ENCODE measurements around the gene WDR37. TPM values are rescaled to one million over a fixed set of nuclear protein-coding genes. Genes with fewer than 3 reads are reported as not detected.
"Not testable (repeated sequence)": the region's sequence is repeated elsewhere in the genome, so short reads cannot be mapped to it uniquely, and the experiment has no call there.

The WDR37 gene
- total RNA-seq, 1 donor from 2014 or later, result 14.6 TPM

DNA sequence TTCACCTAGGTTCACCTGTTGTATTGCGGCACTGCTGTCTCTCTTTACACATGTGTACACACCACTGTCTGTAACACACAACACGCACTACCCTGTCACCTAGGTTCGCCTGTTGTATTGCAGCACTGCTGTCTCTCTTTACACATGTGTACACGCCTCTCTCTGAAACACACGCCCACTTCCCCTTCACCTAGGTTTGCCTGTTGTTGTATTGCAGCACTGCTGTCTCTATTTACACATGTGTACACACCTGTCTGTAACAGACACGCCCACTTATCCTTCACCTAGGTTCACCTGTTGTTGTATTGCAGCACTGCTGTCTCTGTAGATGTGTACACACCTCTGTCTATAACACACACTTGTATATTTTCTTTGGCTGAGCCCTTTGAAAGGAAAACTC, 51.5 kb downstream of the WDR37 start:
- DNase-seq, result no peak

- peak; percentile 80 for DNase-seq
Observed at GRCh38 chr10:1109795-1110673, 53.8 kb downstream of the WDR37 start.

DNA sequence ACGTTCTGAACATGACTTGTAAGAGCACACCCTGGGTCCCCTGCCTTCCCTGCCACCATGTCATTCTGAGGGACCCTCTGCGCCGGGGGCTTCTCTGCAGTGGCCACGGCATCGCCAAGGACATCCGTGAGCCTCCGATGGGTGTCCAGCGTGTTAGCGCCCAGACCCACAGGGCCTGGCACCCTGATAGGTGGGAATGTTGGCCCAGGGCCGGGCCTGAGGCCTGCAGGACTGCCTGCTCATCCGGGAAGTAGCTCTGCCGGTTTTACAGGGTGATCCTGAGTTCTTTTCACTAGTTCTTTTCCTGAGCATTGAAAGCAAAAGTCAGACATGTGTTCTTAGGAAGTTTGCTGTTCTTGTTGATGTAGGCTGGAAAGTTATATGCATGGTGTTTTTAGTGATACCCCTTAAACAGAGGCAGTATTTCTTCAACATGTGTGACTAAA, 54.5 kb downstream of the WDR37 start:
- DNase-seq, result no peak

GRCh38 chr10:1114315-1114714, 58.1 kb downstream of the WDR37 start:
- no peak for DNase-seq

DNA sequence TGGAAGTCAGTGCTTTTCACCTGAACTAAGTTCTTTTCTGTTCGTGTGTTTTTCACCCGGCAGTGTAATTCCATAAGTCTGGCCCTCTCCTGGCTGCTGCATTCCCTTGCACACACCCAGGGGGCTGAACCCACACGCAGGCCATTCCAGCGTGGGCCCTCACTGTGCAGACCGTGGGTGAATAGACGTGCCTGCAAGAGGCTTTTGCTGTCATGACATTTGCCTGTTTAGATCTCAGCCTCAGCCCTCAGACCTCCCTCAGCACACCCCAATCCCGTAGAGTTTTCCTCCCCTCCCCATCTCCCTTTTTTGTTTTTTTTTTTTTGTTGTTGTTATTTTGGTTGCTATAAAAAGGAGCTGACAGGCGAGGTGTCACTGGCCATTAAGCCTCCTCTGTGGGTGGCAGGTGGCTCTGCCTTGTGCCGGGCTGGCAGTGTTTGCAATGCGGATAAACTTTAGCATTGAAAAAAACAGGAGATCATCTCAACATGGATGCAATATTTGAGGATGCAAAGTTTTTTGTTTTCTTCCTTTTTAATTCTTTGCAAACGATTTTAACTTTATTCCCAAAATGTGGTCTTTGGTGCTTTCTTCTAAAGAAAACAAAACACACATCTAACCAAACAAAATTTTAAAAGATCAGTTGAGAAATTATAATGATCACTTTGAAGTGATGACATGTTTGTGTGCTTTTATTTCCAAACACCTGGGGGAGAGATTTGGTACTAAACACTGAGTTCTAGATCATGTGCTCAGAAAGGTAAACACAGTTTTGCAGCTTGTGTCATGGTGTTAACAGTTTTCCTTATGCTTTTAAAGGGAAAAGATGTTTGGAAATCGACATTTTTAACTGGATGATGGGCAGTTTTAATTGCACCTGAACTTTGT, 58.8 kb downstream of the WDR37 start:
- DNase-seq, result no peak

GRCh38 chr10:1115607-1115955, 59.4 kb downstream of the WDR37 start:
- no peak for DNase-seq

DNA sequence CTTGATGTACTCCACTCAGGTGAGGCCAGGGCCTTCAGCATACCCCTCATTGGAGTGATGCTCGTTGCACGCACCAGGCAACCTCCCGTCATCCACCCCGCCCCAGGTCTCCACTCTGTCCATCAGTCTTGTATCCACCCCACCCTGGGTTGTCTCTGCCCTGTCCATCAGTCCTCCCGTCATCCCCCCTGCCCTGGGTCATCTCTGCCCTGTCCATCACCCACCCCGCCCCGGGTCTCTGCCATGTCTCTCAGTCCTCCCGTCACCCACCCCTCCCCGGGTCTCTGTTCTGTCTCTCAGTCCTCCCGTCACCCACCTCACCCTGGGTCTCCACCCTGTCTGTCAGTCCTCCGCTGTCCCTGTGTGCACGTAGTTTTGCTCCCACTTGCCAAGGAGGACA, 59.9 kb downstream of the WDR37 start:
- no peak for DNase-seq

DNA sequence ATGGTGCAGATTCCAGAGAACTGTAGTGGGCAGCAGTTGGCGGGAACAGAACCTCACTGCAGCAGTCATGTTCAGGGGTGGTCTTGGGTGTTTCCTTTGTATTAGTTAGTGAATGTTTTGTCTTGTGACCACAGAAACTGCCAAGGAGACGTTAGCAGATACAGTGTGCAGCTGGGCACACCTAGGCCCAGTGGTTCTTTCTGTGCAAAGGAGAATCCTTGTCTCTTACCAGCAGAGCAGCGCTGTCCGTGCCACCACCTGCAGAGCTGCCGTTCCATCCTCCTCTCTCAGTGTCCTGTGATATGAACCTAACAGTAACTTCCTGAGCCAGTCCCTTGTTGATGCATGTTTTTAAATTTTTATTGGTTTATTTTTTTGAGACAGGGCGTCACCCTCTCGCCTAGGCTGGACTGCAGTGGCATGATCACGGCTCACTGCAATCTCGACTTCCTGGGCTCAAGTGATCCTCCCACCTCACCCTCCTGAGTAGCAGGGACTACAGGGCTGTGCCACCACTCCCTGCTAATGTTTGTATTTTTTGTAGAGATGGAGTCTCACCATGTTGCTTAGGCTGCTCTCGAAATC, 60.6 kb downstream of the WDR37 start:
- no peak for DNase-seq

- DNase-seq, result no peak
Observed at GRCh38 chr10:1117651-1118050, 61.5 kb downstream of the WDR37 start.

DNA sequence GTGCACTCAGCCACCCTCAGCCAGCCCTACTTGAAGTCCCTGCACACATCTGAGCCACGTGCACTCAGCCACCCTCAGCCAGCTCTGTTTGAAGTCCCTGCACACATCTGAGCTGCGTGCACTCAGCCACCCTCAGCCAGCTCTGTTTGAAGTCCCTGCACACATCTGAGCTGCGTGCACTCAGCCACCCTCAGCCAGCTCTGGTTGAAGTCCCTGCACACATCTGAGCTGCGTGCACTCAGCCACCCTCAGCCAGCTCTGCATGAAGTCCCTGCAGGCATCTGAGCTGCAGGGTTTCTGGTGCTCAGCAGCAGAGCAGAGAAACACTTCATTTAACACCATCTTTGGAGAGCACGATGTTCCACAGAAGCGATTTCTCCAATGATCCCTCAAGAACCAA, 62.1 kb downstream of the WDR37 start:
- not testable (repeated sequence) for DNase-seq

DNA sequence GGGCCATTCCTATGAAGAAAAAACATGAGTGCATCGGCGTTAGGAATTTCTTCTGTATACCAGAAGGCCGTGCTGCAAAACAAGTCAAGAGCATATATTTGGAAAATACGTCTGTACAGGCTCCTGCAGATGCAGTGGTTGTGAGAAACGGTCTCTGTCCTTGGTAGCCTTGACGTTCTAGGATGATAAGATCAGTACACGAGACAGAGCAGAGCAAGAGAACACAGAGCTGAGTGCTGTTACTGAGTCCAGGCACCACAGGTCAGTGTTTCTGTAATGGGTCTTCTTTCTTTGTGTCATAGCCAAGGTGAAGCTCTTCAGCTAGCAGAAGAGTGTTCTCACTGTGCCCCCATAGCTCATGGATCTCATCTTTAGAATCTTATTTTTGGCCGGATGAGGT, 62.8 kb downstream of the WDR37 start:
- DNase-seq, result no peak

DNA sequence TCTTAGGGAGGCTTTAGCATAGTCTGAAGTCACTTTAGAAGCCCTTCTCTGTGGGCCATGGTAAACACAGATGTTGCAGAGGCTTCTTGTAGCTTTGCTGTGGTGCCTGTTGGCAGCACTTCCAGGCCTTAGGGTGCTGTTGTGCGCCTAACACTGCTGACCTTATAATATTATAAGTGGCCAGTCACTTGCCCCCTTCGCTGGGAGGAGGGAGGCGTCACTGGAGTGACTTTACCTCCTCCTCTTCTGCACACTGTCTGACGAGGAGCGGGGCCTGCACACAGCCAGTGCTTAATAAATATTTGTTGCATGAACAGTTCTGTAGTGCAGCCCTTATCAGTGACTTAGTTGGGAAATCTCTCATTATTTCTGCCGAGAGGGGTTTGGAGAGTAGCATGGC, 63.3 kb downstream of the WDR37 start:
- no peak for DNase-seq

GRCh38 chr10:1120306-1120705, 64.1 kb downstream of the WDR37 start:
- DNase-seq, result no peak

- DNase-seq, result peak; percentile 10
Observed at GRCh38 chr10:1120801-1121211, 64.6 kb downstream of the WDR37 start.

- no peak for DNase-seq
Observed at GRCh38 chr10:1121271-1121970, 65.2 kb downstream of the WDR37 start.

- DNase-seq, result no peak
Observed at GRCh38 chr10:1122349-1122748, 66.2 kb downstream of the WDR37 start.

DNA sequence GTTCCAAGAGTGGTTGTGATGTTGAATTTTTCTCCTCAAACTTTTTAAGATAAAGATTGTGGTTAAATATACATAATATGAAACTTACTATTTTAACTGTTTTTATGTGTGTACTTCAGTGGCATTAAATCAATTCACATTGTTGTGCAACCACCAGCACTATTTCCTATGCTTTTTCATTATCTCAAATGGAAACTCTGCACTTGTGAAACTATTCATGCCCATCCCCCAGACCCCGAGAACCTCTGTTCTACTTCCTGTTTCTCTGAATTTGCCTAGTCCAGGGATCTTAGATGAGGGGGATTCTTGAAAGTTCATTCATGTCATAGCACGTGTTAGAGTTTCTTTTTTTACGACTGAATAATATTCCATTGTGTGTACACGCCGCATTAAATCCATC, 67.0 kb downstream of the WDR37 start:
- DNase-seq, result no peak

DNA sequence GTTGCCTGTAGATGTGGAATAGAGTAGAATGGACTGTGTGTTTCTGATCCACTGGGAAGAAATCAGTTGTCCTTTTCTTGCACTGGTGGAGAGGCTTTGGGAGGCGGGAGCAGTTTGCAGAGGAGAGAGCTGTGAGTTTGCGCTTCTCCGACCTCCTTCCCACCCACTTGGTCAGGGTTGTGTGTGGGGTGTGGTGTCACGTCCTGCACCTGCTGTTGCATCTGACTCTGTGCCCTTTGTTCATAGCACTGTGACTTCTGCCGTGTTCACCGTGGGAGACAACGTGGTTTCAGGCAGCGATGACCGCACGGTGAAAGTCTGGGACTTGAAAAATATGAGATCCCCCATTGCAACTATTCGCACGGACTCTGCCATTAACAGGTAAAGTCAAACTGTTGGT, 67.8 kb downstream of the WDR37 start:
- no peak for DNase-seq

DNA sequence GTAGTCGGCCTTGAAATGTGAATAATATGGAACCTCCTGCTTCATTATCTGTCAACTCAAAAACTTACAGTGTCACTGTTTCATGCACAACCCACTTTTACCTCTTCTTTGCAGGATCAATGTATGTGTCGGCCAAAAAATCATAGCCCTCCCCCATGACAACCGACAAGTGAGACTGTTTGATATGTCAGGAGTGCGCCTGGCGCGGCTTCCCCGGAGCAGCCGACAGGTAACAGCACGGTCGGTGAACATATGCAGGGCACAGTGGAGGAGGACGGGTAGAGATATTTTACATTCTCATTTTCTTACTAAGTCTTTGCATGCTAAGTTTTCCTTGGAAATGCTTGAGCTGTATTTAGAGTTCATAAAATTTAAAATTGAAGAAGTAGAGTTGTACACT, 68.6 kb downstream of the WDR37 start:
- no peak for DNase-seq

DNA sequence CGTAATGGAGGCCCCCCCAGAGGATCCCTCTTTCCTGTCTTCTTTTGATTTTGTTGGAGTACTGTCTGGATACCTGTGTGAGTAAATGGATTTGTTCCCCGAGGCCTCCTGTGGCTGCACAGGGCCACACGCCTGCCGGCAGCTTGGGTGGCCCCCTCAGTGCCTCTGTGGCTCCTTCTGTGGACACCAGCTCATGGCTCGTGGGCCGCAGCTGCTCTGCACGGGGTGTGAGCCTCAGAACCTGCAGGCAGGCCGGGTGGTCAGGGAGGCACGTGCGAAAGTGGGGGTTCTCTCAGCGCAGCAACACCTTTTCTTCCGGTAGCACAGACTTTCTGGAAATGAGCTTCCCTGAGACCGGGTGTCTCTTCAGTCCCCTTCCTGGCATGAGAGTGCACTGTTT, 70.3 kb downstream of the WDR37 start:
- no peak for DNase-seq

- DNase-seq, result no peak
Observed at GRCh38 chr10:1127629-1128028, 71.4 kb downstream of the WDR37 start.

DNA sequence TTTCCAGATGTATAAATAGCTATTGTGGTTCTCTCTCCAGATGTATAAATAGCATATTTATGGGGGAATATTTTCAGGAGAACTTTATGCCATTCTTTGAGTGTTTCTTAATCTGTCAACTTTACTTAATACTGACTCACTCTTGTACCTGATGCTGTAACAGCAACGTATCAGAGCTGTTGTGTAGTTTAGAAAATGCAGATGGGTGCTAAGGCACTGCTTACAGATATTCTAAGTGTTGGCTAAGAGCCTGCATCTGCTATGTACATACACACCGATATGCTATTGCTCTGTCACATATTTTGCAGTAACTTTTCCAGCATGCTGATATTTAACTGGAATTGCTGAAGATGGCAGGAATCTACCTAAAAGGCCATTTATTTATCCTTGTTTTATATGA, 71.9 kb downstream of the WDR37 start:
- no peak for DNase-seq

All from tongue (tissue), 2 donors.